Panc1 (cell line): ENCODE results near the gene DPYSL5.

ENCODE experiments used
- POLR2AphosphoS5 ChIP-seq: IDR thresholded peaks from 2 replicates; pipeline ENCODE4 v1.6.1; 2012; ENCODE audit warnings: mild to moderate bottlenecking, low read depth, low read length, moderate library complexity
- TCF7L2 ChIP-seq: IDR thresholded peaks from 2 replicates; pipeline ENCODE4 v1.6.1; 2011; ENCODE audit warnings: mild to moderate bottlenecking, low read depth, low read length, inconsistent platforms
- TF ChIP-seq, protein P1 (sequence below): fragments of 450-650 bp; IDR thresholded peaks from 2 replicates; pipeline ENCODE4 v1.5.1; 2017; ENCODE audit warnings: mild to moderate bottlenecking
- TF ChIP-seq, protein P2 (sequence below), 2 experiments: IDR thresholded peaks; 2 replicates each; pipeline ENCODE4 v1.6.1; 2011 to 2012; ENCODE audit warnings: low read depth in 2 of 2, control low read depth in 1 of 2, low read length in 1 of 2, mild to moderate bottlenecking in 1 of 2, moderate library complexity in 1 of 2; ENCODE audit not compliant: insufficient read depth in 1 of 2

DNA sequence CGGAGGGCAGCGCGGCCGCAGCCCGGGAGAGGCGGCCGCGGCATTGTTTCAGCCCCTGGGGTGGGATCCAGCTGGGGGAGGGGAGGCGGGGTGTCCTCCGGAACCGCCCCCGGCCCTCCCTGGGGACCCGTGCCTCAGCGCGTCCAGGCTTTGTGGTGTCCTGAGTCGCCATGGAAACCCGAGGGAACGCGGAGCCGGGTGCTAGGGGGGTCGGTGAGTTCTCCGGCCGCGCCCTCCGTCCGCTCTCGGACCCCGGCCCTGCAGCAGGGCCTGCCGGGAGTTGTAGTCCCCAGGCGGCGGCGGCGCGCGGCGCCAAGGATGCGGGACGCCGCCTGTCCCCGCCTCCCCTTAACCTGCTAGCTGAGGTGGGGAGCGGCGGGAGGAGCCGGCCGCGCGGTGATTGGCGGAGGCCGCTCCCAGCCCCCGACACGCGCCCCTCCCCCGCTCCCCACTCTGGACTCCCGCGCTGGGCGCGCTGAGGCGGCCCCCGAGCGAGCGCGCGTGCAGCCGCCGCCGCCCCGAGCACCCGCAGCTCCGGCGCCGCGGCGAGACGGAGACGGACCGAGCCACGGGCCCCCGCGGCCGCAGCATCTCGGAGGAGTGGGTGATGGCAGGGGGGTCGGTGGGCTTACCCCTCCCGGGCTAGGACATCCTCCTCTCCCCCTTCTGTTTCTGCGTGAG is at the start of gene DPYSL5:
- TF ChIP-seq POLR2AphosphoS5 (no peak), TCF7L2 (no peak)
- TF ChIP-seq, protein P1, sequence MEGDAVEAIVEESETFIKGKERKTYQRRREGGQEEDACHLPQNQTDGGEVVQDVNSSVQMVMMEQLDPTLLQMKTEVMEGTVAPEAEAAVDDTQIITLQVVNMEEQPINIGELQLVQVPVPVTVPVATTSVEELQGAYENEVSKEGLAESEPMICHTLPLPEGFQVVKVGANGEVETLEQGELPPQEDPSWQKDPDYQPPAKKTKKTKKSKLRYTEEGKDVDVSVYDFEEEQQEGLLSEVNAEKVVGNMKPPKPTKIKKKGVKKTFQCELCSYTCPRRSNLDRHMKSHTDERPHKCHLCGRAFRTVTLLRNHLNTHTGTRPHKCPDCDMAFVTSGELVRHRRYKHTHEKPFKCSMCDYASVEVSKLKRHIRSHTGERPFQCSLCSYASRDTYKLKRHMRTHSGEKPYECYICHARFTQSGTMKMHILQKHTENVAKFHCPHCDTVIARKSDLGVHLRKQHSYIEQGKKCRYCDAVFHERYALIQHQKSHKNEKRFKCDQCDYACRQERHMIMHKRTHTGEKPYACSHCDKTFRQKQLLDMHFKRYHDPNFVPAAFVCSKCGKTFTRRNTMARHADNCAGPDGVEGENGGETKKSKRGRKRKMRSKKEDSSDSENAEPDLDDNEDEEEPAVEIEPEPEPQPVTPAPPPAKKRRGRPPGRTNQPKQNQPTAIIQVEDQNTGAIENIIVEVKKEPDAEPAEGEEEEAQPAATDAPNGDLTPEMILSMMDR, result no peak
- TF ChIP-seq, protein P2, sequence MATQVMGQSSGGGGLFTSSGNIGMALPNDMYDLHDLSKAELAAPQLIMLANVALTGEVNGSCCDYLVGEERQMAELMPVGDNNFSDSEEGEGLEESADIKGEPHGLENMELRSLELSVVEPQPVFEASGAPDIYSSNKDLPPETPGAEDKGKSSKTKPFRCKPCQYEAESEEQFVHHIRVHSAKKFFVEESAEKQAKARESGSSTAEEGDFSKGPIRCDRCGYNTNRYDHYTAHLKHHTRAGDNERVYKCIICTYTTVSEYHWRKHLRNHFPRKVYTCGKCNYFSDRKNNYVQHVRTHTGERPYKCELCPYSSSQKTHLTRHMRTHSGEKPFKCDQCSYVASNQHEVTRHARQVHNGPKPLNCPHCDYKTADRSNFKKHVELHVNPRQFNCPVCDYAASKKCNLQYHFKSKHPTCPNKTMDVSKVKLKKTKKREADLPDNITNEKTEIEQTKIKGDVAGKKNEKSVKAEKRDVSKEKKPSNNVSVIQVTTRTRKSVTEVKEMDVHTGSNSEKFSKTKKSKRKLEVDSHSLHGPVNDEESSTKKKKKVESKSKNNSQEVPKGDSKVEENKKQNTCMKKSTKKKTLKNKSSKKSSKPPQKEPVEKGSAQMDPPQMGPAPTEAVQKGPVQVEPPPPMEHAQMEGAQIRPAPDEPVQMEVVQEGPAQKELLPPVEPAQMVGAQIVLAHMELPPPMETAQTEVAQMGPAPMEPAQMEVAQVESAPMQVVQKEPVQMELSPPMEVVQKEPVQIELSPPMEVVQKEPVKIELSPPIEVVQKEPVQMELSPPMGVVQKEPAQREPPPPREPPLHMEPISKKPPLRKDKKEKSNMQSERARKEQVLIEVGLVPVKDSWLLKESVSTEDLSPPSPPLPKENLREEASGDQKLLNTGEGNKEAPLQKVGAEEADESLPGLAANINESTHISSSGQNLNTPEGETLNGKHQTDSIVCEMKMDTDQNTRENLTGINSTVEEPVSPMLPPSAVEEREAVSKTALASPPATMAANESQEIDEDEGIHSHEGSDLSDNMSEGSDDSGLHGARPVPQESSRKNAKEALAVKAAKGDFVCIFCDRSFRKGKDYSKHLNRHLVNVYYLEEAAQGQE (IDR thresholded peaks at IDR 0.05; ENCODE audit: insufficient read depth in 1 of 2, low read depth in 2 of 2, low read length in 1 of 2), result no peak
